Upper lobe of left lung (tissue), 6 donors: Measurements from ENCODE around the gene SCN2A. TPM values are rescaled to one million over a fixed set of nuclear protein-coding genes. Genes with fewer than 3 reads are reported as not detected.

ENCODE experiments used
- ATAC-seq, 2 donors: fragments of 200-7000 bp; cut with Tn5 transposase; one replicate each; pipeline ENCODE4 v1.9.1; 2022; ENCODE audit warnings: mild to moderate bottlenecking in 2 of 2, moderate library complexity in 2 of 2; ENCODE audit not compliant: low FRiP score in 2 of 2
- DNase-seq, 2 donors: peaks; one replicate each; pipeline ENCODE4 v3.0.0-alpha.2; 2019 to 2020
- H3K27ac ChIP-seq, 4 donors: fragments of 200-600 bp; sonication (generic); one replicate each; pipeline ENCODE4 v1.5.1; 2016 to 2019
- H3K27me3 ChIP-seq, 4 donors: fragments of 200-600 bp; sonication (generic); one replicate each; pipeline ENCODE4 v1.5.1; 2017 to 2019
- H3K36me3 ChIP-seq, 4 donors: fragments of 200-600 bp; sonication (generic); one replicate each; pipeline ENCODE4 v1.5.1; 2016 to 2019
- H3K4me1 ChIP-seq, 4 donors: fragments of 200-600 bp; sonication (generic); one replicate each; pipeline ENCODE4 v1.5.1; 2018 to 2019
- H3K4me3 ChIP-seq, 4 donors: fragments of 200-600 bp; sonication (generic); one replicate each; pipeline ENCODE4 v1.5.1; 2017 to 2019; ENCODE audit warnings: mild to moderate bottlenecking in 2 of 4, moderate library complexity in 1 of 4
- H3K9me3 ChIP-seq, 4 donors: fragments of 200-600 bp; sonication (generic); one replicate each; pipeline ENCODE4 v1.5.1; 2018 to 2019
- CTCF ChIP-seq, 6 experiments: fragments of 450-650 bp in 4 of 6; fragments of 200-600 bp in 2 of 6; sonication (generic) in 2 of 6; IDR thresholded peaks; one replicate each; pipeline ENCODE4 v1.5.1; 2016 to 2019; ENCODE audit warnings: antibody characterized with exemption in 6 of 6
- EP300 ChIP-seq, 4 donors: sonication (generic); formaldehyde crosslinking; IDR thresholded peaks; one replicate each; pipeline ENCODE4 v1.5.1; 2017; ENCODE audit warnings: antibody characterized with exemption in 4 of 4, control low read depth in 2 of 4
- POLR2A ChIP-seq, 4 donors: fragments of 450-650 bp; IDR thresholded peaks; one replicate each; pipeline ENCODE4 v1.5.1; 2016 to 2017; ENCODE audit warnings: antibody characterized with exemption in 4 of 4, mild to moderate bottlenecking in 2 of 4
- POLR2AphosphoS5 ChIP-seq, 2 donors: sonication (generic); formaldehyde crosslinking; IDR thresholded peaks; one replicate each; pipeline ENCODE4 v1.5.1; 2017; ENCODE audit warnings: antibody characterized with exemption in 2 of 2
- WGBS, 2 donors: methylation state at CpG; one replicate each; pipeline ENCODE4 v1.1.5; 2017 to 2018; 5-methylcytosine and 5-hydroxymethylcytosine counted together
- total RNA-seq, 6 donors: library from RNA; depleted of rRNA in 4 of 6; stranded (reverse); fragments of >200 nt in 4 of 6; gene quantifications; one replicate each; pipeline versions ENCODE4 v1.1.0 to v1.2.1, GENCODE V29; 2016 to 2021
- donor health status: DM: no; HTN: no; CAD: no; lungs with moderate emphysema.
- donor health status: DM: no; HTN: yes; CAD: no; lungs with severe emphysema.

Gene SCN2A
- total RNA-seq, 6 donors from 2014 or later: 0.61 to 1.2 (median 0.97) TPM; not detected in 2

GRCh38 chr2:165410276-165410675, 171.1 kb downstream of the SCN2A start:
- no peak for TF ChIP-seq EP300 (IDR thresholded peaks at IDR 0.05)
- TF ChIP-seq POLR2AphosphoS5 (IDR thresholded peaks at IDR 0.05): no peak
- TF ChIP-seq POLR2A (IDR thresholded peaks at IDR 0.05): no peak
- TF ChIP-seq CTCF (IDR thresholded peaks at IDR 0.05): no peak
- no peaks in the 10 kb centered on the region for H3K27me3 ChIP-seq
- H3K4me3 ChIP-seq: no peak overlapping the region
- DNase-seq (no peak), ATAC-seq (no peak)
- H3K27ac ChIP-seq: no peak overlapping the region
- H3K9me3 ChIP-seq: no peaks in the 10 kb centered on the region
- H3K4me1 ChIP-seq: peaks cover 0 to 5% (median 0%) of the 10 kb centered on the region in 4 donors
- H3K36me3 ChIP-seq: no peaks in the 10 kb centered on the region

DNA sequence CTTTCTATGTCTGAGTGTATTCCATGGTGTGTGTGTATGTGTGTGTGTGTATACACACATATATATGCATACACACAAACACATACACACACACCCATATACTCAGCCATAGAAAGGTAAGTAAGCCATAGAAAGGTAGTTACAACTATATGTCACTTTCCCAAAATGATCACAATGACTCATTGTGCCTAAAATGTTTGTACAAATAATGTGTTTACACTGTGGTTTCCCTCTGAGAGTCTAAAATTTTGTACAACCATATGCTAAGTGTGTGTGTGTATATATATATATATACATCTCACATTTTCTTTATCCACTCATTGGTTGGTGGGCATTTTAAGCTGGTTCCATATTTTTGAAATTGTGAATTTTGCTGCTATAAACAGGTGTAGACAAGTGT, 175.0 kb downstream of the SCN2A start:
- ATAC-seq (no peak), DNase-seq (no peak)
- H3K4me1 ChIP-seq: no peaks in the 10 kb centered on the region
- no peak overlapping the region for H3K4me3 ChIP-seq
- no peaks in the 10 kb centered on the region for H3K27me3 ChIP-seq
- no peak for TF ChIP-seq POLR2AphosphoS5 (IDR thresholded peaks at IDR 0.05)
- no peak for TF ChIP-seq POLR2A (IDR thresholded peaks at IDR 0.05)
- TF ChIP-seq CTCF (IDR thresholded peaks at IDR 0.05): no peak
- no peak for TF ChIP-seq EP300 (IDR thresholded peaks at IDR 0.05)
- no peaks in the 10 kb centered on the region for H3K36me3 ChIP-seq
- H3K27ac ChIP-seq: no peak overlapping the region
- no peaks in the 10 kb centered on the region for H3K9me3 ChIP-seq

GRCh38 chr2:165417009-165417408, 177.8 kb downstream of the SCN2A start:
- H3K4me3 ChIP-seq: no peak overlapping the region
- ATAC-seq (no peak), DNase-seq (no peak)
- H3K9me3 ChIP-seq: no peaks in the 10 kb centered on the region
- 96 to 100% methylated on average over 1 of the region's 1 CpG for WGBS, 2 donors
- H3K36me3 ChIP-seq: no peaks in the 10 kb centered on the region
- TF ChIP-seq POLR2A (IDR thresholded peaks at IDR 0.05) (no peak), POLR2AphosphoS5 (IDR thresholded peaks at IDR 0.05) (no peak), EP300 (IDR thresholded peaks at IDR 0.05) (no peak), CTCF (IDR thresholded peaks at IDR 0.05) (no peak)
- H3K4me1 ChIP-seq: no peaks in the 10 kb centered on the region
- H3K27me3 ChIP-seq: no peaks in the 10 kb centered on the region
- H3K27ac ChIP-seq: no peak overlapping the region

DNA sequence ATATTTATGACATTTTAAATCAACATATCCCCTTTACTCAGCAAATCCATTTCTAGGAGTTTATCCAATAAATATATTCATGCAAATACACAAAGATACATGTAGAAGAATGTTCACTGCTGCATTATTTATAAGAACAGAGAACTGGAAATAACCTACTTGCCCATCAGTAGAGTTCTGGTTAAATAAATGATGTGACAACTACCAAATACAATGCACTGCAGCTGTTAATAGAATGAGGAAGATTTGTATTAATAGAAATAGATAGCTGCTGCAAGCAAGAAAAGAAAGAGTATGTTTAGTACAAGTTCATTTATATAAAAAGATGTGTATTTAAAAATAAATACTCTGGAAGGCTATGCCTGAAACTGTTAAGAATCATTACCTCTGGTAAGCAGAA, 181.0 kb downstream of the SCN2A start:
- ATAC-seq (no peak), DNase-seq (no peak)
- H3K4me1 ChIP-seq: no peaks in the 10 kb centered on the region
- no peaks in the 10 kb centered on the region for H3K27me3 ChIP-seq
- H3K27ac ChIP-seq: no peak overlapping the region
- H3K9me3 ChIP-seq: peaks cover 0 to 9% (median 0%) of the 10 kb centered on the region in 4 donors
- no peak overlapping the region for H3K4me3 ChIP-seq
- TF ChIP-seq POLR2AphosphoS5 (IDR thresholded peaks at IDR 0.05): no peak
- TF ChIP-seq CTCF (IDR thresholded peaks at IDR 0.05): no peak
- TF ChIP-seq EP300 (IDR thresholded peaks at IDR 0.05): no peak
- TF ChIP-seq POLR2A (IDR thresholded peaks at IDR 0.05): no peak
- H3K36me3 ChIP-seq: no peaks in the 10 kb centered on the region

DNA sequence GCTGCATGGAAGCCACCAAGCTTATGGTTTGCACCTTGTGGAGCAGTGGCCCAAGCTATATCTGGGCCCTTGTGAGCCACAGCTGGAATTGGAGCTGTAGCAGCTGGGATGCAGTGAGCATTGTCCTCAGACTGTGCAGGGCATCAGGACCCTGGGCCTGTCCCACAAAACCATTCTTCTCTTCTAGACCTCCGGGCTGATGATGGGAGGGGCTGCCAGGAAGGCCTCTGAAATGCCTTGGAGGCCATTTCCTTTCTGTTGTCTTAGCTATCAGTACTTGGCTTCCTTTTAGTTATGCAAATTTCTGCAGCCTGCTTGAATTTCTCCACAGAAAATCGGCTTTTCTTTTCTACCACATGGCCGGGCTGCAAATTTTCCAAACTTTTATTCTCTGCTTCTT, 183.9 kb downstream of the SCN2A start:
- no peak overlapping the region for H3K27ac ChIP-seq
- DNase-seq: no peak
- no peak for TF ChIP-seq EP300 (IDR thresholded peaks at IDR 0.05)
- TF ChIP-seq CTCF (IDR thresholded peaks at IDR 0.05): no peak
- TF ChIP-seq POLR2AphosphoS5 (IDR thresholded peaks at IDR 0.05): no peak
- TF ChIP-seq POLR2A (IDR thresholded peaks at IDR 0.05): no peak
- H3K4me1 ChIP-seq: no peaks in the 10 kb centered on the region
- WGBS, 2 donors: 83 to 93% methylated on average over 3 of the region's 3 CpGs
- H3K9me3 ChIP-seq: peaks cover 0 to 9% (median 0%) of the 10 kb centered on the region in 4 donors
- no peaks in the 10 kb centered on the region for H3K36me3 ChIP-seq
- no peaks in the 10 kb centered on the region for H3K27me3 ChIP-seq
- ATAC-seq: no peak
- H3K4me3 ChIP-seq: no peak overlapping the region
